CD4-positive, CD25-positive, alpha-beta regulatory T cell (primary cell): Measurements from ENCODE around the gene SPR. TPM values are rescaled to one million over a fixed set of nuclear protein-coding genes. Genes with fewer than 3 reads are reported as not detected.

Source experiments
- ATAC-seq, 2 donors: fragments of 150-1000 bp; cut with Tn5 transposase; one replicate each; pipeline ENCODE4 v1.10.0; 2021; ENCODE audit warnings: low read depth in 2 of 2, moderate number of reproducible peaks in 2 of 2, moderate library complexity in 1 of 2
- DNase-seq, 3 donors: peaks; one replicate each; pipeline versions ENCODE4 v3.0.0 to v3.0.0-alpha.2; 2012 to 2022; ENCODE audit warnings: mixed read lengths in 1 of 3
- H3K27ac ChIP-seq: one replicate; pipeline ENCODE4 v1.7.0; 2013; ENCODE audit warnings: mild to moderate bottlenecking, low read length; ENCODE audit not compliant: insufficient read depth, poor library complexity, severe bottlenecking
- H3K27me3 ChIP-seq: one replicate; pipeline ENCODE4 v1.7.0; 2013; ENCODE audit warnings: low read length; ENCODE audit not compliant: control insufficient read depth, insufficient read depth
- H3K36me3 ChIP-seq: one replicate; pipeline ENCODE4 v1.7.0; 2013; ENCODE audit warnings: mild to moderate bottlenecking, low read length, moderate library complexity; ENCODE audit not compliant: control insufficient read depth, insufficient read depth
- H3K4me1 ChIP-seq: 2 replicates; pipeline ENCODE4 v1.7.0; 2013; ENCODE audit warnings: mild to moderate bottlenecking, low read length; ENCODE audit not compliant: insufficient read depth, control insufficient read depth, poor library complexity, severe bottlenecking
- H3K4me3 ChIP-seq: one replicate; pipeline ENCODE4 v1.7.0; 2013; ENCODE audit warnings: low read depth, mild to moderate bottlenecking, low read length, moderate library complexity
- H3K9me3 ChIP-seq, 2 experiments: 1 replicate in 1 of 2; 2 replicates in 1 of 2; pipeline ENCODE4 v1.7.0; 2013; ENCODE audit warnings: low read length in 2 of 2, mild to moderate bottlenecking in 1 of 2, moderate library complexity in 1 of 2; ENCODE audit not compliant: control insufficient read depth in 2 of 2
- H3K27ac Mint-ChIP-seq, 3 donors: one replicate each; pipeline ENCODE4 v1.8.0; 2020 to 2022; ENCODE audit warnings: mild to moderate bottlenecking in 3 of 3, mixed read lengths in 3 of 3, moderate library complexity in 2 of 3
- H3K27me3 Mint-ChIP-seq: one replicate; pipeline ENCODE4 v1.8.0; 2022; ENCODE audit warnings: mild to moderate bottlenecking, mixed read lengths
- H3K36me3 Mint-ChIP-seq: one replicate; pipeline ENCODE4 v1.8.0; 2020; ENCODE audit warnings: mixed read lengths
- H3K4me1 Mint-ChIP-seq, 4 donors: one replicate each; pipeline ENCODE4 v1.8.0; 2020 to 2022; ENCODE audit warnings: mixed read lengths in 4 of 4, mild to moderate bottlenecking in 1 of 4
- H3K4me3 Mint-ChIP-seq, 4 donors: one replicate each; pipeline ENCODE4 v1.8.0; 2020 to 2022; ENCODE audit warnings: mild to moderate bottlenecking in 4 of 4, mixed read lengths in 4 of 4, moderate library complexity in 3 of 4
- H3K9me3 Mint-ChIP-seq, 7 donors: one replicate each; pipeline ENCODE4 v1.8.0; 2020 to 2022; ENCODE audit warnings: mixed read lengths in 7 of 7, mild to moderate bottlenecking in 3 of 7, moderate library complexity in 2 of 7
- polyA plus RNA-seq, 4 donors: library from polyadenylated mRNA; unstranded; fragments of 300-500 nt; fragmentation: Illumina TruSeq; gene quantifications; one replicate each; pipeline ENCODE4 v1.2.3, GENCODE V29; 2021
- total RNA-seq: library from RNA; stranded (reverse); gene quantifications from one replicate; pipeline ENCODE4 v1.2.3, GENCODE V29; 2022

The SPR gene
- total and polyA plus RNA-seq, 5 donors from 2014 or later = 0.13 TPM; not detected in 4

DNA sequence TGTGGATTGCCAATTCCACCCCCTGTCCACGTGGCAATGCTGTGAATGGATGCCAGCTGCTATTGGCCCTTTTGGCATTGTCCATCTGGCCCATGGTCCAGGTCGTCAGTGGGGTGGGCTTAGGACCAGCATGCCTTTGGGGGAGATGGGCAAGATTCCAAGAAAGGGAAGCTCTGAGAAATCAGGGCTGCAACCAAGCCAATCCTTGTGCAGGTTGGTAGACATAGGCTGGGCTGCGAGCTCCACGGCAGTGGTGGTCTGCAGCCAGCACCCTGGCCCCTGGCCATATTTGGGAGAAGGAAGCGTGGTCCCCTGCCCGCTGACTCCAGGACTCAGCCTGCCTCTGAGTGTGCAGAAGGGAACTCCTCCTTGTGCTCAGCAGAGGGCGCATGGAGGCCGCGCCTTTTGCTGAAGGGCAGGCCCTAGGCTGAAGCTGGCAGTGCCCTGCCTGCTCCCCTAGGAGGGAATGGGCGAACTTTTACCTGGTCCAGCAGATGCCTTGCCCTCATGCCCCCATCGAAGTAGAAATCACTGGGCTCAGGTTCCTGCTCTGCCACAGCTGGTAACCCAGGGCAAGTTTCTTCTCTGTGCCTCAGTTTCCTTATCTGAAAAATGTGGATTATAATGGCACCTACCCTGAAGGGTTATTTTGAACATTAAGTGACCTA, 5.4 kb downstream of the SPR start:
- Mint-ChIP-seq H3K4me1 (peaks cover 0 to 12% (median under 1%) of the 10 kb centered on the region in 4 donors), H3K4me3 (no peak overlapping the region), H3K27me3 (peaks cover 62% of the 10 kb centered on the region), H3K27ac (no peak overlapping the region), H3K9me3 (peaks cover 0 to 2% (median 0%) of the 10 kb centered on the region in 7 donors), H3K36me3 (peaks cover 4% of the 10 kb centered on the region)
- peak in 2 of 3 donors; percentile 50 to 70 for DNase-seq
- Histone ChIP-seq H3K9me3 (no peaks in the 10 kb centered on the region), H3K27ac (no peak overlapping the region), H3K27me3 (peaks cover 20% of the 10 kb centered on the region), H3K4me3 (no peak overlapping the region), H3K4me1 (peaks cover 3% of the 10 kb centered on the region), H3K36me3 (no peaks in the 10 kb centered on the region)
- peak; percentile 56 to 69 for ATAC-seq

DNA sequence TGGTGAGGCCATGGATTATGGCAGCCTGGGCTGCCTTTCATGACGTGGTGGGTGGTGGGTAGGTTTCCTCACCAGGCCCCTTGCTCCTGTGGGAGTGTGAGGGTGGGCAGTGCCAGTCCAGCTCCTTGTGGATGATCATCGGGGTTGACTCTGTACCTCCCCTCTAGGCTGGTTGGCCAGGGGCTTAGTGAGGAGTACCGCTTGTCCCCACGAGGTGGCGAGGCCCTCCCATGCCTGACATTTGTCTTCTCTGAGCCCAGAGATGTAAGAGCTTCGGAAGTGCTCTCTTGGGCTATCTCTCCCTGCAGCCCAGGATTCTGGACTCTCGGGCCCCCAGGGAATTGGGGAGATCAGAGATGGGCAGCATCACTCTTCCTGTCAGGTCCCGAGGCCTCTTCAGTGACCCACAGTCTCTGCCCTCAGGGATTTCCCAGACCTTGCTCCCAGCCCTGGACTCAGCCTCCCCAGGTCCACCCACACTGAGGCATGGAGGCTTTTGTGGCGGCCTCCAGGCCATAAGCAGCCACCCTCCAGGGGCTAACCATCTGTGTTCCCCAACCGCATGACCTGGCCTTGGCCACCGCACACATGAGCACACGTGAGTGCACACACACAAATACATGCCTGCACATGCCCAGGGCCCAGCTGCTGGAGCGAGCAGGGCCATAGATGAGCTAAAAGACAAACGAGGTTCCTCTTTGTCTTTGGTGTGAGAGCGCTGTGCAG, 6.5 kb downstream of the SPR start:
- H3K27me3 ChIP-seq = peaks cover 17% of the 10 kb centered on the region
- peaks cover 0 to 2% (median 0%) of the 10 kb centered on the region in 7 donors for H3K9me3 Mint-ChIP-seq
- H3K27me3 Mint-ChIP-seq = peaks cover 51% of the 10 kb centered on the region

DNA sequence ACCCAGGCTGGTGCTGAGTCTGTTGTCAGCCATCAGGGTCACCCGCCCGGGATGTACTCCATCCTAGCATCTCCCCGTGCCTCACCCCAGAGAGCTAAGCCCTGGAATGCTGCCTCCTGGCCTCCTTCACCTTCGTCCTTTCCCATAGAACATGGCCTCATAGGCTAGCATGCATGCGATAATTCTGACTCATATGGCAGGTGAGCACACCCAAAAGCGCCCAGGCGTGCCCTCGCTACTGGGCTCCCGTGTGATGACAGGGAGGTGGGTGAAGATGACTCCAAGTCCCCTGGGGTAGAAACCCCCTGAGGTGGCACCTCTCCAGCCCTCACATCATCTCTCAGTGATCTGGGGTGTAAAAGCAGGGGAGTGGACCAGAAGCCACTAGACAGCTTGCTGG, 7.3 kb downstream of the SPR start:
- no peaks in the 10 kb centered on the region for H3K4me1 ChIP-seq
- H3K27me3 ChIP-seq = peaks cover 13% of the 10 kb centered on the region
- H3K27ac ChIP-seq = no peak overlapping the region
- no peak overlapping the region for H3K4me3 Mint-ChIP-seq
- H3K4me1 Mint-ChIP-seq = peaks cover 0 to 6% (median under 1%) of the 10 kb centered on the region in 4 donors
- no peaks in the 10 kb centered on the region for H3K9me3 ChIP-seq
- peaks cover 0 to 2% (median 0%) of the 10 kb centered on the region in 7 donors for H3K9me3 Mint-ChIP-seq
- no peaks in the 10 kb centered on the region for H3K36me3 ChIP-seq
- H3K4me3 ChIP-seq = no peak overlapping the region
- peaks cover 4% of the 10 kb centered on the region for H3K36me3 Mint-ChIP-seq
- peaks cover 55% of the 10 kb centered on the region for H3K27me3 Mint-ChIP-seq
- no peak for ATAC-seq
- no peak overlapping the region for H3K27ac Mint-ChIP-seq
- DNase-seq = no peak

More for the DNA sequence above, 6.5 kb downstream of the SPR start:
- DNase-seq (peak in 1 of 3 donors; percentile 58), ATAC-seq (no peak)
- H3K27ac Mint-ChIP-seq = no peak overlapping the region
- H3K36me3 Mint-ChIP-seq = peaks cover 4% of the 10 kb centered on the region
- Histone ChIP-seq H3K4me3 (no peak overlapping the region), H3K36me3 (no peaks in the 10 kb centered on the region), H3K4me1 (no peaks in the 10 kb centered on the region), H3K9me3 (no peaks in the 10 kb centered on the region), H3K27ac (no peak overlapping the region)
- no peak overlapping the region for H3K4me3 Mint-ChIP-seq
- H3K4me1 Mint-ChIP-seq = peaks cover 0 to 6% (median under 1%) of the 10 kb centered on the region in 4 donors

DNA sequence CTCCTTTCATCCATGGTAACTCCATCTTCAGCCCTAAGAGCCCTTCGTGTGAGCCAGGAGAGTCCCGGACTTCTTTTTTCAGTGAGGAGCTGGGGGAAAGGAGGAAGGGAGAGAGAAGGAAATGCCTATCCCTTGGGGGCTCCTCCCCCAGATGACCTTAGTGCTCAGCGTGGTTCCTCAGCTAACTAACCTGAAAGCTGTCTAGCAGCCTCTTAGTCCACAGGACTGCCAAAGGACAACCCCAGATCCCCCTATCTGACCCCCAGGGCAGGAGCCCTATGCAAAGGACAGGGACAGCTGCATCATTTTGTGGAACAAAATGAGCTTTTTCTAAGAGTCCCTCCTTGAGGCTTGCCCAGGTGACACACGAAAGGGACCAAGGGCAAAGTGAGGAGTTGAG, 7.9 kb downstream of the SPR start:
- peaks cover 13% of the 10 kb centered on the region for H3K27me3 ChIP-seq

DNA sequence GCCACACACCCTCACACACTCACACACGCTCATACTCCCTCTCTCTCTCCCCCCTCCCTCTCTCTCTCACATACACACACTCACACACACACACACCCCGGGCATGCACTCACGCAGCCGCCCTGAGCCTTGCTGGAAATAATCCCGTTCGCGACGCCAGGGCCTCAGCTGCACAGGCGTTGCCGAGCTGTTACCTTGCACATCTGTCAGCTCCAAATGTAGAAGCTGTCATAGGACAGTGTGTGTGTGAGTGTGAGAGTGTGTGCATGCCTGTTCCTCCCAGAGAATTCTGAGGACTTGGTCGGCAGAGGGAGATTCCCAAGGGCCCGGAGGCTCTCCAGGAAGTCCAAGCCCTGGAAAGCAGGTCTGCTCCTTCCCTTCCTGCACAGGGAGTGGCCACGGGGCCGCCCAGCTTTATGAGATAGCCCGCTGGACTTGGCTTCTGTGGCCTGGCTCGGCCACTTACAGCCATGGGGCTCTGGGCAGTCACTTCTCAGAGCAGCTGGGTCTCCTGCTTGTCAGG, 8.6 kb downstream of the SPR start:
- H3K4me1 ChIP-seq = no peaks in the 10 kb centered on the region
- no peak overlapping the region for H3K4me3 Mint-ChIP-seq
- peaks cover 1% of the 10 kb centered on the region for H3K36me3 Mint-ChIP-seq
- no peaks in the 10 kb centered on the region for H3K36me3 ChIP-seq
- H3K27ac ChIP-seq = no peak overlapping the region
- H3K9me3 ChIP-seq = no peaks in the 10 kb centered on the region
- no peak for ATAC-seq
- H3K4me3 ChIP-seq = no peak overlapping the region
- no peak for DNase-seq
- H3K9me3 Mint-ChIP-seq = peaks cover 0 to 2% (median 0%) of the 10 kb centered on the region in 7 donors
- H3K27me3 Mint-ChIP-seq = peaks cover 48% of the 10 kb centered on the region
- H3K4me1 Mint-ChIP-seq = peaks cover 0 to 6% (median under 1%) of the 10 kb centered on the region in 4 donors
- H3K27ac Mint-ChIP-seq = no peak overlapping the region
- H3K27me3 ChIP-seq = peaks cover 12% of the 10 kb centered on the region

More for the DNA sequence above, 7.9 kb downstream of the SPR start:
- H3K9me3 ChIP-seq = no peaks in the 10 kb centered on the region
- no peaks in the 10 kb centered on the region for H3K4me1 ChIP-seq
- ATAC-seq = no peak
- Mint-ChIP-seq H3K4me1 (peaks cover 0 to 6% (median under 1%) of the 10 kb centered on the region in 4 donors), H3K9me3 (peaks cover 0 to 2% (median 0%) of the 10 kb centered on the region in 7 donors), H3K36me3 (peaks cover 4% of the 10 kb centered on the region), H3K27ac (no peak overlapping the region), H3K27me3 (peaks cover 50% of the 10 kb centered on the region), H3K4me3 (no peak overlapping the region)
- H3K4me3 ChIP-seq = no peak overlapping the region
- H3K36me3 ChIP-seq = no peaks in the 10 kb centered on the region
- no peak for DNase-seq
- H3K27ac ChIP-seq = no peak overlapping the region

DNA sequence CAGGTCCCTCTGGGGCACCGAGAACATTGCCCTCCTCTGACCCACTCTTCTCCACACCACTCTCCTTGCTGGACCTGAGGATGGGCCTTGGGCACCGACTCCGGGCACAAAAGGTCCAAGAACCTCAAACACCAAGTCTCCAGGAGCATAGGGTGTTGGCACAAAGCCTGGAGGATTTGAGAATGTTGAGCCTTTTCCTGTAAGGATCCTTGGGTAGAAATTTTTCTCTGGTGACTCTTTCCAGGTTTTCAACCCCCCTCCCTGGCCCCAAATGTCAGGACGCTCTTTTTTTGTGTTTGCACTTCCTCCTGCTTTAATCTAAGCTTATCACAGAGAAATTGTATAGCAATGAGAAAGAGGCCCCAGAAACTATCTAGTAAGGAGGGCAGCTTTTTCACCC, 9.2 kb downstream of the SPR start:
- no peaks in the 10 kb centered on the region for H3K9me3 ChIP-seq
- no peaks in the 10 kb centered on the region for H3K36me3 ChIP-seq
- H3K27ac ChIP-seq = no peak overlapping the region
- peaks cover 10% of the 10 kb centered on the region for H3K27me3 ChIP-seq
- Mint-ChIP-seq H3K36me3 (no peaks in the 10 kb centered on the region), H3K4me3 (no peak overlapping the region), H3K27me3 (peaks cover 50% of the 10 kb centered on the region), H3K9me3 (peaks cover 0 to 2% (median 0%) of the 10 kb centered on the region in 7 donors), H3K27ac (no peak overlapping the region), H3K4me1 (peaks cover 0 to 6% (median under 1%) of the 10 kb centered on the region in 4 donors)
- ATAC-seq = no peak
- H3K4me1 ChIP-seq = no peaks in the 10 kb centered on the region
- no peak for DNase-seq
- H3K4me3 ChIP-seq = no peak overlapping the region

DNA sequence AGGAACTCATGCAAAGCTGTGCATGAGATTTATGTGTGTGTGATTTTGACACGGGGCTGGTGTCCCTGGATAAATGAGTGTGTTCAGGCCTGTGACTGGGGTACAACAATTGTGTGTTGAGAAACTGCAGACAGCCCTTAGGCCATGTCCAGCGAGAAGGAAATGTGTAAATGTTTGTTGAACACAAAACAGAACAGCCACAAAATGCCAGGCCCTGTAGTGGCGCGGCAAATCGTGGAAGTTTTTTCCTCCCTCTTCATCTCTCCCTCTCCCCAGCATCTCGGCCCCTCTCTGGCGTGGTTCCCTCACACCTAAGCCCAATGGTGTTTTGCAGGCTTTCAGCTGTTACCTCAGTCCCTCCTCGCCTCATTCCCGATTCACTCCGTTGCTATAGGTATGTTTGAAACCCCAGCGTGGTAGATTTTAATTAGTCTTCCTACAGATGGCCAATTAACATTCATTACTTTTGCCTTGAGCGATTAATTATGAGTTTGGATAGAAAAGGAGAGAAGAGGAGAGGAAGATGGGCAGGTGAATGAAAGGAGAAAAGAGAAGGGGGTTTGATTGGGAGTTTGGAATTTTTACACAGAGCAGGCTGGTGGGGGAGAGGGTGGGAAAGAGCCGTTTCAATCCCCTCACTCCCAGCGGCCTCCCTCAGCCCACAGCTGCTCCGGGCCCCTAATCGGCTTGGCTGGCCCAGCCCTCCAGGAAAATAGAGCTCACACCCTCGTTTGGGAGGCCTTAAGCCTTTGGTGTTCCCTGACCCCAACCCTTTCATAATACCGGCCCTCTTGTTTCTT, 10.8 kb downstream of the SPR start:
- Histone ChIP-seq H3K36me3 (no peaks in the 10 kb centered on the region), H3K27ac (no peak overlapping the region), H3K4me3 (no peak overlapping the region), H3K9me3 (no peaks in the 10 kb centered on the region), H3K27me3 (peaks cover 16% of the 10 kb centered on the region), H3K4me1 (no peaks in the 10 kb centered on the region)
- Mint-ChIP-seq H3K27me3 (peaks cover 54% of the 10 kb centered on the region), H3K4me3 (no peak overlapping the region), H3K4me1 (peaks cover 0 to 6% (median under 1%) of the 10 kb centered on the region in 4 donors), H3K36me3 (no peaks in the 10 kb centered on the region), H3K27ac (no peak overlapping the region), H3K9me3 (no peaks in the 10 kb centered on the region)
- no peak for ATAC-seq
- DNase-seq = no peak
